Cortex of kidney (tissue), 1 donor: ENCODE results near the gene CYP2R1.
"Not testable (repeated sequence)": the region's sequence is repeated elsewhere in the genome, so short reads cannot be mapped to it uniquely, and the experiment has no call there.

Experiments used
- DNase-seq: peaks from one replicate; lab custom pipeline; 2025; lab: John Stamatoyannopoulos, UW

Gene CYP2R1

DNA sequence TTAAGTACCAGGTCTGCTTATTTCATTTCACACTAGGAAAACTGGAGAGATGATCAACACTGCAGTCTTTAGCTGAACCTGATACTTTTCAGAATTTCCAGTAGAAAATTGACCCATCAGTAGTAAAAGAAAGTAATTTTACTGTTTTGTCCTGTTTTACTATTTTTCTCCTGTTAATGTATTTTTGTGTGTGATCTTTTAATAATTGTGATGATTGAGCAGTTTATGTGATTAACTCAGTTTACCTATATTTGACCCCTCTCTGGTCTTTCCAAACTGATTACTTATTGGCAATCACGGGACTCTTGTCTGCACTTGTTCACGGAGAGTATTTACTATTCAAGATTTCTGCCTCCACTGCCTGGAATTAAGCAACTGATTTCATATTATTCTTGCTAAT lies 546 bp upstream of the CYP2R1 start:
- DNase-seq, result no peak

DNA sequence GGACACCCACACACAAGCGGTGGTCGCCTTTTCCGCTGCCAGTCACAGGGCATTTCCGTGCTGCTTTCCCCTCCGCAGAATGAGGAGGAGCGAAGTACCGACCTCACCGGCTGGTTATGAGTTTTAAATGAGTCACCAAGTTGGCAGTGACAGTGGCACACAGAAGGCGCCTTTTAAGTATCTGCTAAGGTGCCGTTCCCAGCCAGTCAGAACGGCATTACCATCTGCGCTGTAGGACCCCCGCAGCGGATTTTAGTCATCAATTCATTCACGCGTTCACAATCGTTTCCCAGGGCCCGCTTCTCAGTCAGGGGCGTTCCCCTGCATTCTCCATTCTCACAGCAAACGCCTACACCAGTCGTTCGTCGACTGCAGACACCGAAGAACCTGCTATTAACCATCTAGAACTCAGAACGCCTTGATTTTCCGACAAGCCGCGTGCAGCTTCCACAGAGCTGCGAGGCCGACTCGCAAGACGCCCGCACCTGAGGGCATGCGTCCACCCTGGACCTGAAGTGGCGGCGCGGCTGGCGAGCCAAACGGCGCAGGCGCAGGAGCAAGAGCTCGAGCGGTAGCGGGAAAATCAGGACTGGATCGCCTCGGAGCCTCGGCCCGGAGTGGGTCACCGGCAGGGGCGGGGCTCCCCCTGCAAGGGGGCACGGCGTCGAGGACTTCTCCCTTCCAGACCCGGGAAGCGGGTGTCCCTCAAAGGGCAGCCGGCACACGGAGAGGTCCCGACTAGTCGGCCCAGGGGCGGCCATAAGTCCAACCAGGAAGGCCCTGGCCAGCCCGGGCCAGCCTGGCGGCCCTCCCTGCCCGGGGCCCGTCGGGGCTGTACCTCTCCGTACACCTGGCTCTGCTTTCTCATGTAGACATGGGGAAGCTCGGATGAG lies 642 bp downstream of the CYP2R1 start:
- peak; percentile 69 for DNase-seq

DNA sequence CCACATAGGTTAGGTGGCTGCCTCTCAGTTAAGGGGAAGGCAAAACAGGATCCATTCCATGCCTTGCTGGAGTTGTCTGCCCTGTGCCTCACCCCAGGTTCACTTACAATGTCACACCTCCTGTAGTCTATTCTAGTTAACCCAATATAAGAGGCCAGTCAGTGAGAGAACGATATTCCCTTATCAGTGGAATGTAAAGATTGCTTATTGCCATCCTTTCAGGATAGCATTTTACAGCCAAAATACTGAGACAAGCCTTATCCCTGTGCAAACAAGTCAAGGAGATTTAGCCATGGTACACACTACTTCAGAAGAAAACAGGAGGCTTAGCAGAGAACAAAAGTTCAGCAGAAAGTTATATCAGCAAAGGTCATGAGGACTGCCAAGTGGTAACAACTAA lies 5.5 kb downstream of the CYP2R1 start:
- DNase-seq, result no peak

DNA sequence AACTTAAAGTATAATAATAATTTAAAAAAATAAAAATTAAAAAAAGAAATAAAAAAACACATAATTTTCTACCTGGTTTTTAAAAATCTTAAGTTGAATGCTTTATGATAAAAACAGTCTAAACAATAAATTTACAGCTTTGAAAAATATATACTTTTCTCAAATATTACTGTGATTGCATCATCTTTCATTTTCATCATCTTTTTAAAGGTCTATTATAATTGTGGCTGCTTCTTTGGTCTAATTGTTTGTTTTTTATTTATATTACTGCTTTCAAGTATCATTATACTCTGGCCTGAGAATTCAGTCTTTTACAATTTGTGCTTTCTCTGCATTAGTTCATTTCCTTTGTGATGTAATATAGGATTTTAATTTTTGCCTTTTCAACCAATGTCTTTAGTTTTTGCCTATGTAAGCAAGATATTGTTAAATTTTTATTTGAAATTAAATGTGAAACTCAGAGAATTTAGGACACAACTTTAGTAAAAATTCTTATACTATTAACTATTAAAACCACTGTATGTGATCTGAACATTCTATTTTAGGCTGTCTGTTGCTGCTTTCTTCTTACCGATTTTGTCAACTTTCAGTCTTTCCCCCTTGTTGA lies 7.3 kb downstream of the CYP2R1 start:
- DNase-seq, result no peak

DNA sequence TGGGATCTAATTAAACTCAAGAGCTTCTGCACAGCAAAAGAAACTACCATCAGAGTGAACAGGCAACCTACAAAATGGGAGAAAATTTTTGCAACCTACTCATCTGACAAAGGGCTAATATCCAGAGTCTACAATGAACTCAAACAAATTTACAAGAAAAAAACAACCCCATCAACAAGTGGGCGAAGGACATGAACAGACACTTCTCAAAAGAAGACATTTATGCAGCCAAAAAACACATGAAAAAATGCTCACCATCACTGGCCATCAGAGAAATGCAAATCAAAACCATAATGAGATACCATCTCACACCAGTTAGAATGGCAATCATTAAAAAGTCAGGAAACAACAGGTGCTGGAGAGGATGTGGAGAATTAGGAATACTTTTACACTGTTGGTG lies 8.3 kb downstream of the CYP2R1 start:
- DNase-seq, result not testable (repeated sequence)

DNA sequence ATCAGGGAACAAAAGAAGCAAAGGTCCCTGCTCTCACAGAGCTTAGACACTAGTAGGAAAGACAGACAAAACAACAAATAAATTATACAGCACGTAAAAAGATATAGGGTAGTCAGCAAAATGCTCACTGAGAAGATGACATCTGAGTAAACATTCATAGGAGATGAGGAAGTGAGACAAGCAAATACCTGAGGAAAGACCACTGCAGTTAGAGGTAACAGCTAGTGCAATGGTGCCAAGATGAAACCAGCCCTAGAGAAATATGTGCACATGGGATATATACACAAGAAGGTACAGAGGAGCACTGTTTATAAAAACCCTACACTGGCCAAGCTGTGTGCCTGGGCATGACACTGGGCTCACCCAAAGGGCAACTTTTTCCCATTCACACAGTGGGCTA lies 9.8 kb downstream of the CYP2R1 start:
- no peak for DNase-seq

DNA sequence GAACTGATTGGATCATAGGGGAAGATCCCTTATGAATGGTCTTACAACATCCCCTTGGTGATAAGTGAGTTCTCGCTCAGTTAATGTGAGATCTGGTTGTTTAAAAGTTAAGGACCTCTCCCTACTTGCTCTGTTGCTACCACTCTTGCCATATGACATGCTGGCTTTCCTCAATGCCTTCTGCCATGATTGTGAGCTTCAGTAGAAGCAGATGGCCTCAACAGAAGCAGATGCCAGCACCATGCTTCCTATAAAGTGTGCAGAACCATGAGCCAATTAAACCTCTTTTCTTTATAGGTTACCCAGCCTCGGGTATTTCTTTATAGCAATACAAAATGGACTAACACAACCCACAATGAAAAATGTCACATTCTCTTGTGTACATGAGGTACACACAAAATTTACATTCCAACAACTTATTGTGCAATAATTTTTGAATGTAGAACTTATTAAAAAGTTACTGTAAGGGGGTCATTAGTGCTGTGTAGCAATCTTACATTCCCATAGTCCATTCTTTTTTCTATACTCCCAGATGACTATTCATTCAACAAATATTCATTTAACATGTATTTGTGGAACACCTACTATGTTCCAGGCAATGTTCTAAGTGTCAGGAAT lies 10.3 kb downstream of the CYP2R1 start:
- no peak for DNase-seq

DNA sequence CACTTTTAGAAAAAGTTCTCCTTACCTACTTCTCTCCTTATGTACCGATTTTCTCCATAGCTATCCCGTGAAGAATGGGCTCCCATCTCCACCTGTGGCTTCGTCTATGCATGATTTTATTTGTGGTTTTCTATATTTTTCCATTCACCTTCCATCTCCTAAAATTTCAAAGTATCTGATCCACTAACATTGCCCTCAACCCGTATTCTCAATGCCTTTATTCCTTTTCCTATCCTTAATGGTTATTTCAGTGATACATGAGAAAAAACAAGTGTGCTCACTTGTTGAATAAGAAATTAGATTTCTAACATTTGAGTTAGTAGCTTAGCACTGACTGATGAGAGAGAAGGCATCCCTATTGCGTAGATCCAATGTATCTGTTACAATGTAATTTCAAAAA lies 16.9 kb downstream of the CYP2R1 start:
- DNase-seq, result no peak

DNA sequence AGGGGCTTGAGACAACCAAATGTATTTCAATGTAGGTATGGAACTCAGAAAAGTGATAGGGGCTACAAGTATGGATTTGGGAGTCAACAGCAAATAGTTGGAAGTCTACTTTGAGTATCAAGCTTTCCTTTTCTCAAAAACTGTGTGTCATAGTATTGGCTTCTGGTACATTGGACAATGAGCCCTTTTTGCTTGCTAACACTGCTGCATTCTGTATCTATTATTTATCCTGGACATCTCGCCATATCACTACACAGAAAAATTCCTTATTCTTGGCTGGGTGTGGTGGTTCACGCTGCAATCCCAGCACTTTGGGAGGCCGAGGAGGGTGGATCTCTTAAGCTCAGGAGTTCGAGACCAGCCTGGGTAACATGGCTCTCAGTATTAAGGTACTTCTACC lies 18.4 kb downstream of the CYP2R1 start:
- DNase-seq, result no peak

DNA sequence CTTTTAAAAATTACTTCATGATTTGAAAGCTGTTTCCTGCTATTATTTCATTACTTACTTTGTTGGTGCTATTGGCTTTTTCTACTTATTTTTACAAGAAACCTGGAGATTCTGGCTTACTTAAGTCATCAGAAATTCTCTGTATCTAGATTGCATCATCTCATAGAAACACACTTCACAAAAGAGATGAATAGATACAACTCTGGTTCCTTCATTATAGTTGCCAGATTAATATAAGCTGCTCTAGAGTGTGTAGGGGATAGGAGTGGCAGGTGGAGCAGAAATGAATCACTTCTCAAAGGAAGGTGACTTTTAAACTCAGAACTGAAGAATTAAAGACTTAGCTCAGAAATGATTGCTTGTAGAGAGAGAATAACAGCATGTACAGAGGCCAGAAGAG lies 20.0 kb downstream of the CYP2R1 start:
- no peak for DNase-seq

DNA sequence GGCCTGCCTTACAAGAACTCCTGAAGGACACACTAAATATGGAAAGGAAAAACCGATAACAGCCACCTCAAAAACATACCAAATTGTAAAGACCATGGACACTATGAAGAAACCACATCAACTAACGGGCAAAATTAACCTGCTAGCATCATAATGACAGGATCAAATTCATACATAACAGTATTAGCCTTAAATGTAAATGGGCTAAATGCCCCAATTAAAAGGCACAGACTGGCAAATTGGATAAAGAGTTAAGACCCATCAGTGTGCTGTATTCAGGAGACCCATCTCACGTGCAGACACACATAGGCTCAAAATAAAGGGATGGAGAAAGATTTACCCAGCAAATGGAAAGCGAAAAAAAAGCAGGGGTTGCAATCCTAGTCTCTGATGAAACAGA lies 28.3 kb downstream of the CYP2R1 start:
- not testable (repeated sequence) for DNase-seq

DNA sequence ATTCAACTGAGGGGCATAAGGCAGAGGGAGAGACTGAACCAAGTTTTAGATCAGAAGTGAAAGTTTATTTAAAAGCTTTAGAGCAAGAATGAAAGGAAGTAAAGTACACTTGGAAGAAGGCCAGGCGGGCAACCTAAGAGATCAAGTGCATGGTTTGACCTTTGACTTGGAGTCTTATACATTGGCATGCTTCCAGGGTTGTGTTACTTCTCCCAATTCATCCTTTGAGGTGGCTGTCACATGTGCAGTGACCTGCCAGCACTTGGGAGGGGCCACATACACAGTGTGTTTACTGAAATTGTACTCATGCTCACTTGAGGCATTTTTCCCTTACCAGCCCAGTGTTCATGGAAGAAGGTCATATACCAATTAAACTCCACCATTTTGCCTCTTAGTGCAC lies 30.4 kb downstream of the CYP2R1 start:
- DNase-seq, result no peak

DNA sequence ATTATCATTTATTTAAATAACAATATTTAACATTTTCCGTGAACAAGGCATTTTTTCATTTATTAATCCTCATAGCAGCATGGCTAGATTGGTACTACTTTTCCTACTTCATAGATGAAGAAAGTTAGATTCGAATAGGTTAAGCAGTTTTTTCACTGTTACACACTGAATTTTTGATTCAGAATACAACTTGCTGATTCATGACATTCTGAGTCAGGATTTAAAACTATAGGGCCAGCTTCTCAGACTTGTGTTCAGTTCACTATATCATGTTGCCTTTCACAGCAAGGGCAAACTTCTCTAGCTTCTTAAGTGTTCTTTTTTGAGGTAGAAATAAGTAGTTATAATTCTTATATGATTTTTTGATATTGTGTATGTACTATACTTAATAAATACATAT lies 31.5 kb downstream of the CYP2R1 start:
- no peak for DNase-seq

DNA sequence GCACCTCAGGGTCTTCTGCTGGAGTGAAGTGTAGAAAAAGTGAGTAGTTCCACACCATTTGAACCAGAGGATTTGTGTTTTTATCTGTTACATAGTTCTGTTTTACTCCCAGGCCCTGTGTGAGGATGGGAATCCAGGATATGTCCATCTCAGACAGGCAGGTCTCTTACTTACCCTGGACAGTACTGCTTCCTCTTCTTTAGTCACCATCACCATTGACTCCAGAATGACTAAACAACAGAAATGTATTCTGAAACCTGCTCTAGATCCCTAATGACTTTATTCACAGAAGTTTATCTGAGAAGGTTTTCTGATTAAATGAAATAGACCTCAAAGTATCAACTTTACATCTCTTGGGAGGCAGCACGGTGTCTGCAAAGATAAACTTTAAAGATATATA lies 33.6 kb downstream of the CYP2R1 start:
- DNase-seq, result no peak

DNA sequence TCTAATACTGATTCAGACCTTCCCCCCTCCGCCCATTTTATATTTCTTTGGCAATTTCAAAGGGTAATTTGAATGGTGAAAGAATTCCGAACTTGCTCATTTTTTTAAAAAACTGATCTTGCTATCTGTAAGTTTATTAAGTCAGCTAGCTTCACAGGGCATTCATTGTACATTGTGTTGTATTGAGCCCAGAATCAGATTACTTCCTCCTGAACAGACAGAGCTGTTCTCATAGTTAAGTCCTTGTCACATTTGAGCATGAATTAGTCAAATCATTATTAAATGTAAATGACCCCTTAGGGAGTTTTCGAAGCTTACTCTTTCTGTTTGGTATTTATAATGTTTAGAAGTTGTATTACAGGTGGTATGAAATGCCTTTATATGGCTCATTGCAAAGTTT lies 34.4 kb downstream of the CYP2R1 start:
- no peak for DNase-seq

DNA sequence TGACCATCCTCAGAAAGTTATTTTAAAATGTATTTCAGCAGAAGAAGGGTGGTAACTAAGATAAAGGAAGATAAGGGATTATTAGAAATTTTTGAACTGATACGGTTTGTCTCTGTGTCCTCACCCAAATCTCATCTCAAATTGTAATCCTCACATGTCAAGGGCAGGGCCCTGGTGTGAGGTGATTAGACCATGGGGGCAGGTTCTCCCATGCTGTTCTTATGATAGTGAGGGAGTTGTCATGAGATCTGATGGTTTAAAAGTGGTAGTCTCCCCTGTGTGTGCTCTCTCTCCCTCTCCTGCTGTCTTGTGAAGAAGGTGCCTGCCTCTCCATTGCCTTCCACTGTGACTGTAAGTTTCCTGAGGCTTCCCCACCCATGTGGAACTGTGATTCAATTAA lies 36.1 kb downstream of the CYP2R1 start:
- DNase-seq, result no peak

DNA sequence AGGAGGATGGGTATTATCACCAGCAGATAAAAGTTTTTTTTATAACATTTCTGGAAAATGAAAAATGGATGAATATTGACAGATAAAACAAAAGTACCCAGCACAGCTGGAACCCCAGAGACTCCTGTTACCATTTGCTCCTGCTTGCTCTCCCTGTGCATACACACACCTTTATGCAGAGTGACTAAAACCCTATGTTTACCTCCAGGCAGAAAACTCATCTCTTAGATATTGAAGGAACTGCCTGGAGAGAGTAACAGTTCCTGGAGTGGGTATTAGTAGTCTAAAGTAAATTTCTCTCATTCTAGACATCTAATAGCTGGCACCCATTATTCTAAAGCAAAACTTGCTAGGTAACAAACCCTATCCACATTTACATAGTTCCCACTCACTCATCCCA lies 38.0 kb downstream of the CYP2R1 start:
- no peak for DNase-seq

DNA sequence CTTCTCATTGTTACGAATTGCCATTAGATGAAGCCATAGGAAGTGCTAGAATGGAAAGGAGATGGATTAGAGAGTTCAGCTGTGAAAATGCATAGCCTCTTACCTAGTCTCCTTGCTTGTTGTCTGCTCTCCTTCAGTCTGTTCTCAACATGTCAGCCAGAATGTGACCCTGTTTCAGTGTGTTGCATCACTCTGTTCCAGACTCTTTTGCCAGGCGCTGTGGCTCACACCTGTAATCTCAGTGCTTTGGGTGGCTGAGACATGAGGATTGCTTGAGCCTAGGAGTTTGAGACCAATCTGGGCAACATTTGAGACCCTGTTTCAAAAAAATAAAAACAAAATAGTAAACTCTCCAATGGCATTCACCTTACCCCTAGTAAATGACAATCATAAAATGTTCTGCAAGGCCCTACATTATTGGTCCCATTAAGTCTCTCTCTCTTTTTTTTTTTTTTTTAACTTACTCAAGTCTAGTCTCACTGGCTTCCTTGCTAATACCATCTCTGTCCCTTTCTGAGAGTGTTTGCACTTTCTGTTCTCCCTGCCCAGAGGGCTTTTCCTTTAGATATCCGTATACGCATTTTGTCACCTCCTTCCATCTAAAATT lies 39.4 kb downstream of the CYP2R1 start:
- no peak for DNase-seq

DNA sequence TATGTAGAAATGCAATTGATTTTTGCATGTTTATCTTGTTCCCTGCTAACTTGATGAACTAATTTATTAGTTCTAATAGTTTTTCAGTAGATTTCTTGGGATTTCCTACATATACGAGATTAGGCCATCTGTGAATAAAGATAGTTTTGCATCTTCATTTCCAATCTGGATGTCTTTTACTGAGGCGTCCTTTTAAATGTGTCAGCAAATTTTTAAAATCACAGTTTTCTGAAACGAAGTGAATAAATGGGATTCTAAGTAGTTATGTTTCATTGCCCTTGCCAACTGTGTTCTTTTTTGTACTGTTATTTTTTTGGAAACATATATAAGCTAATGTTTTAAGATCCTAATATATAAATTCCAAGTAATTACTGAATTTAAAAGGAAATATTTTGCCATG lies 50.0 kb downstream of the CYP2R1 start:
- no peak for DNase-seq

DNA sequence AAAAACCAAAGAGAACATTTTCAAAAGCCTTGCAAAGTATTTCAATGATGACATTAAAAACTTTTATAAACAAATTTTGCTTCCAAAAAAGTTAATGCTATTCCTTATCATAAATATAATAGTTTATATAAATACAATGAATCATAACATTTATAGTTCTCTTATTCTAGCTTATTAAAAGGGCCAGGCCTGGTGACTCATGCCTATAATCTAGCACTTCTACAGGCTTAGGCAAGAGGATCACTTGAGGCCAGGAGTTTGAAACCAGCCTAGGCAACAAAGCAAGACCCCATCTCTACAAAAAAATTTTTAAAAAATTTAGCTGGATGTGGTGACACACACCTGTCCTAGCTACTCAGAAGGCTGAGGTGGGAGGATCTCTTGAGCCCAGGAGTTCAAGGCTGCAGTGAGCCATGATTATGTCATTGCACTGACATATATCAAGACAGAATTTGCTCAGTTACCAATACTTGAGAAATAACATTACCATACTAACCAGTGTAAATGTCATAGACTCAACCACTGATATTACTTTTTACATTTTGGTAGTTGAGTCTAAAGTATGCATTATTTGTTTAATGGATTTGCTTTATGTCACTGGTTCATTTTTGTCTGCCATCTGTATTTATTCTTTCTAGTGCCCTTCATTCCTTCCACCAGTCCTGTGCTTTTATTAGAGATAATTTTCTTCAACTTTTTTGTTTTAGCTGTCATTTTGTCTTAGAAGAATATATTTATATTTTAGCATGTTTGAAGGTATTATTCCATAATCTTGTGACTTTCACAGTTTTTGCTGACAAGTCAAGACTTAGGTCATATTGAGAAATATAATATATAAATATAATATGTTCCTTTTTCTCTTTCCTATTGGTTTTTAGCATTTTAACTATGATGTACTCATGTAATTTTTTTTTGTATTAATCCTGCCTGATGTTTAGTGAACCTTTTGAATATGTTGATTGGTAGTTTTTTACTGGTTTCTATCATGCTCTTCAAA lies 56.2 kb downstream of the CYP2R1 start:
- no peak for DNase-seq
